Left hindlimb (tissue), 1 donor: ENCODE measurements around the gene TBC1D3B.
"Not testable (repeated sequence)": the region's sequence is repeated elsewhere in the genome, so short reads cannot be mapped to it uniquely, and the experiment has no call there.

Experiments used
- DNase-seq: peaks from one replicate; pipeline ENCODE4 v3.0.0-alpha.2; 2018

TBC1D3B gene

GRCh38 chr17:36168836-36169235 lies 7.6 kb downstream of the TBC1D3B start:
- DNase-seq: not testable (repeated sequence)

GRCh38 chr17:36153895-36154610 lies 22.4 kb downstream of the TBC1D3B start:
- DNase-seq: no peak

GRCh38 chr17:36152639-36153120 lies 23.8 kb downstream of the TBC1D3B start:
- no peak for DNase-seq

GRCh38 chr17:36151891-36152638 lies 24.4 kb downstream of the TBC1D3B start:
- no peak for DNase-seq

- no peak for DNase-seq
Observed at GRCh38 chr17:36149296-36149820, 27.1 kb downstream of the TBC1D3B start.

- DNase-seq: peak; percentile 68
Observed at GRCh38 chr17:36148559-36149295, 27.7 kb downstream of the TBC1D3B start.

GRCh38 chr17:36147601-36148000 lies 28.8 kb downstream of the TBC1D3B start:
- no peak for DNase-seq

GRCh38 chr17:36144981-36145729 lies 31.3 kb downstream of the TBC1D3B start:
- no peak for DNase-seq

- DNase-seq: no peak
Observed at GRCh38 chr17:36144014-36144413, 32.4 kb downstream of the TBC1D3B start.

- no peak for DNase-seq
Observed at GRCh38 chr17:36142806-36143205, 33.6 kb downstream of the TBC1D3B start.

- no peak for DNase-seq
Observed at GRCh38 chr17:36142235-36142634, 34.2 kb downstream of the TBC1D3B start.

- no peak for DNase-seq
Observed at GRCh38 chr17:36136439-36136838, 40.0 kb downstream of the TBC1D3B start.

- DNase-seq: no peak
Observed at GRCh38 chr17:36136036-36136435, 40.4 kb downstream of the TBC1D3B start.

- no peak for DNase-seq
Observed at GRCh38 chr17:36135465-36135864, 41.0 kb downstream of the TBC1D3B start.

GRCh38 chr17:36133602-36134236 lies 42.7 kb downstream of the TBC1D3B start:
- DNase-seq: no peak

- DNase-seq: no peak
Observed at GRCh38 chr17:36132421-36132831, 44.0 kb downstream of the TBC1D3B start.

- DNase-seq: no peak
Observed at GRCh38 chr17:36131931-36132330, 44.5 kb downstream of the TBC1D3B start.

- DNase-seq: no peak
Observed at GRCh38 chr17:36131421-36131820, 45.0 kb downstream of the TBC1D3B start.

- DNase-seq: no peak
Observed at GRCh38 chr17:36130346-36130745, 46.1 kb downstream of the TBC1D3B start.

- no peak for DNase-seq
Observed at GRCh38 chr17:36129616-36130015, 46.8 kb downstream of the TBC1D3B start.

GRCh38 chr17:36128411-36128978 lies 47.9 kb downstream of the TBC1D3B start:
- no peak for DNase-seq

GRCh38 chr17:36127911-36128310 lies 48.5 kb downstream of the TBC1D3B start:
- DNase-seq: no peak
